A673 (cell line): ENCODE data around the gene PTTG1IP. TPM values are rescaled to one million over a fixed set of nuclear protein-coding genes. Genes with fewer than 3 reads are reported as not detected.

Source experiments
- BruUV-seq: library from RNA; stranded (reverse); fragments of 400-500 nt; replicated peaks from 2 replicates; lab custom pipeline; 2021; lab: Mats Ljungman, UMichigan
- CTCF ChIA-PET: fragments of 300-600 bp; sonication (Branson Sonifier 250); formaldehyde crosslinking; loops from one replicate; lab custom pipeline; 2022; ENCODE audit warnings: antibody characterized with exemption; lab: Charles Lee
- POLR2A ChIA-PET: fragments of 300-600 bp; sonication (Branson Sonifier 250); formaldehyde crosslinking; loops from one replicate; lab custom pipeline; 2022; ENCODE audit warnings: antibody characterized with exemption; ENCODE audit not compliant: low non-redundant PET; lab: Charles Lee
- DNase-seq: peaks from one replicate; pipeline ENCODE4 v3.0.0-alpha.2; 2015; ENCODE audit warnings: low spot score
- H3K27ac ChIP-seq: fragments of 200-600 bp; sonication (generic); 2 replicates; pipeline ENCODE4 v1.5.1; 2016; ENCODE audit warnings: mixed run types, low read depth, mild to moderate bottlenecking, mixed read lengths, antibody characterized with exemption, low read length; ENCODE audit not compliant: poor library complexity, severe bottlenecking
- H3K27me3 ChIP-seq: fragments of 200-600 bp; sonication (generic); replicated peaks from 2 replicates; pipeline ENCODE4 v1.6.1; 2017; ENCODE audit warnings: mixed run types, low read depth, mild to moderate bottlenecking, mixed read lengths, antibody characterized with exemption, low read length; ENCODE audit not compliant: insufficient read depth, poor library complexity
- H3K36me3 ChIP-seq: fragments of 200-600 bp; sonication (generic); 2 replicates; pipeline ENCODE4 v1.6.1; 2016; ENCODE audit warnings: mixed run types, mild to moderate bottlenecking, mixed read lengths, antibody characterized with exemption, low read length; ENCODE audit not compliant: insufficient read depth, poor library complexity, severe bottlenecking
- H3K4me1 ChIP-seq: fragments of 200-600 bp; sonication (generic); 2 replicates; pipeline ENCODE4 v1.6.1; 2017; ENCODE audit warnings: mixed run types, mild to moderate bottlenecking, mixed read lengths, antibody characterized with exemption, low read length; ENCODE audit not compliant: insufficient read depth, poor library complexity, severe bottlenecking
- H3K4me3 ChIP-seq: fragments of 200-600 bp; sonication (generic); 2 replicates; pipeline ENCODE4 v1.5.1; 2016; ENCODE audit warnings: low read depth, mixed run types, mild to moderate bottlenecking, mixed read lengths, low read length; ENCODE audit not compliant: poor library complexity, severe bottlenecking
- H3K9me3 ChIP-seq: fragments of 200-600 bp; sonication (generic); 2 replicates; pipeline ENCODE4 v1.6.1; 2016; ENCODE audit warnings: mixed run types, low read depth, mild to moderate bottlenecking, mixed read lengths, antibody characterized with exemption, low read length; ENCODE audit not compliant: poor library complexity, severe bottlenecking
- EZH2 ChIP-seq: fragments of 200-600 bp; sonication (generic); IDR thresholded peaks from 2 replicates; pipeline ENCODE4 v1.6.1; 2017; ENCODE audit warnings: borderline replicate concordance, low read depth, mild to moderate bottlenecking, mixed read lengths, antibody characterized with exemption, low read length; ENCODE audit not compliant: poor library complexity, severe bottlenecking
- intact Hi-C: fragments of 100-400 bp; cut with micrococcal nuclease; formaldehyde crosslinking; loops from one replicate; pipeline ENCODE4 v1.10.0; 2022; ENCODE audit not compliant: unreplicated experiment
- total RNA-seq: library from RNA; stranded (reverse); gene quantifications from 2 replicates; pipeline ENCODE4 v1.2.3, GENCODE V29; 2021
- TF ChIP-seq, protein P1 (sequence below): fragments of 300-800, 200-600 bp; sonication (generic); conservative IDR thresholded peaks from 2 replicates; pipeline ENCODE4 v1.5.1; 2017; ENCODE audit warnings: low read depth, mild to moderate bottlenecking, antibody characterized with exemption, low read length, moderate library complexity, mixed read lengths

Gene PTTG1IP
- total RNA-seq, 1 experiment from 2014 or later, result 216 TPM

DNA sequence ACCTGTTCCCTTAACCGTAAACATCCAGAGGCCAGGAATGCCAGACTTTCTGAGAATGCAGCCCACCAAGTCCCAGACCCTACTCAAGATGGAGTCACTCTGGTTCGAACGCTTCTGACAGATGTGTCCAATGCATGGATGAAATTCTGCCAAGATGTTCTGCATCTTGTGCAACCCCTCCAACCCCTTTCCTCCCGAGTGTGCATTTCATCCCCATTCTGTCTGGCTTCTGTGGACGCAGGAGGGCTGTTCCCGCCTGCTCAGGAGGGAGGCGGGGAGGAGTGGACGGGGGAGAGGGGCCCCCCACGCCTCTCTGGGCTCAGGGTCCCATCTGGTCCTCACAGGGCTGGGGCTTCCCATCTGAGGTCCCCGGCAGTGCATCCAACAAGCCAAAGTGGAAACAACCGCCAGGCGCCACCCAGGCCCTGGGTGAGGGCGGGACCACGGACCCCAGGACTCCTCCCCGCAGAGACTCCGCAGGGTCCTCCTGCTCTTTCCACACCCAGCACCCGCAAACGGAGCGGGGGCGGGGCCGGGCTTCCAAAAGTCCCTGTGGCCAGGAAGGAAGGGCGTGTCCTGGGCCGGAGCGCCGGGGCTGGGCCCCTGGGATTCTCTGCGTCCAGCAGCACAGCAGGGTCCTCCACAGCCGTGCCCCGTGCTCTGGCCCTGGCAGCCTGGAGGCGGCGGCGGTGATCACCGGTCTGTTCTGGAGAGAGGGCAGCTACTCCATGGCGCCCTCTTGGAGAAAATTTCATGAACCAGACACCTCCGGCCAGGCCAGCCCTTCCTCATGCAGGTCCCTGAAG lies 27.9 kb downstream of the PTTG1IP start:
- Histone ChIP-seq H3K36me3 (peaks cover 20% of the 10 kb centered on the region), H3K27ac (peak overlapping the region; percentile 13), H3K27me3 (no peaks in the 10 kb centered on the region), H3K9me3 (no peaks in the 10 kb centered on the region), H3K4me3 (peak overlapping the region; percentile 34), H3K4me1 (peaks cover 10% of the 10 kb centered on the region)
- CTCF ChIA-PET, result no interaction called here
- no TSS peak for BruUV-seq
- POLR2A ChIA-PET, result no interaction called here
- intact Hi-C loops, result no loop called here
- no peak for TF ChIP-seq EZH2
- TF ChIP-seq, protein P1, sequence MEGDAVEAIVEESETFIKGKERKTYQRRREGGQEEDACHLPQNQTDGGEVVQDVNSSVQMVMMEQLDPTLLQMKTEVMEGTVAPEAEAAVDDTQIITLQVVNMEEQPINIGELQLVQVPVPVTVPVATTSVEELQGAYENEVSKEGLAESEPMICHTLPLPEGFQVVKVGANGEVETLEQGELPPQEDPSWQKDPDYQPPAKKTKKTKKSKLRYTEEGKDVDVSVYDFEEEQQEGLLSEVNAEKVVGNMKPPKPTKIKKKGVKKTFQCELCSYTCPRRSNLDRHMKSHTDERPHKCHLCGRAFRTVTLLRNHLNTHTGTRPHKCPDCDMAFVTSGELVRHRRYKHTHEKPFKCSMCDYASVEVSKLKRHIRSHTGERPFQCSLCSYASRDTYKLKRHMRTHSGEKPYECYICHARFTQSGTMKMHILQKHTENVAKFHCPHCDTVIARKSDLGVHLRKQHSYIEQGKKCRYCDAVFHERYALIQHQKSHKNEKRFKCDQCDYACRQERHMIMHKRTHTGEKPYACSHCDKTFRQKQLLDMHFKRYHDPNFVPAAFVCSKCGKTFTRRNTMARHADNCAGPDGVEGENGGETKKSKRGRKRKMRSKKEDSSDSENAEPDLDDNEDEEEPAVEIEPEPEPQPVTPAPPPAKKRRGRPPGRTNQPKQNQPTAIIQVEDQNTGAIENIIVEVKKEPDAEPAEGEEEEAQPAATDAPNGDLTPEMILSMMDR, result peak; percentile 54
- DNase-seq, result peak; percentile 71

DNA sequence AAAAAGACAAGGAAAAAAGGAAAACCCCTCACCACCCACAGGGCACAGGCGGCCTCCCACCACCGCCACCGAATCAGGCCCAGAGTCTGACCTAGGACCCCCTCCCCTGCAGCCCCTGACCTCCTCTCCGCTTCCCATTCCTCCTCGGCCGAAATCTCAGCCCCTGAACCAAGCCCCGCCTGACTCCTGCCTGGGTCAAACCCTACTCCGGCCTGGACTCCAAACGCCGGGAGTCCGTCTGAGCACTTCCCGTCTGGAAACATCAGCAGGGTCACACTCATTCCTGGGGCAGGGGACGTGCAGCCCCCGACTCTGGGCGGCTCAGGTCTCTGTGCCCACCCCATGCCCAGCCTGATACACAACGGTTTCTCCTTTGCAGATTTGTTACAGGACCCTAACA lies 29.2 kb downstream of the PTTG1IP start:
- no TSS peak for BruUV-seq
- no peaks in the 10 kb centered on the region for H3K27me3 ChIP-seq
- ChIA-PET POLR2A (no interaction called here), CTCF (no interaction called here)
- DNase-seq, result no peak
- no peak overlapping the region for H3K4me3 ChIP-seq
- peaks cover 10% of the 10 kb centered on the region for H3K4me1 ChIP-seq
- no peaks in the 10 kb centered on the region for H3K9me3 ChIP-seq
- TF ChIP-seq, protein P1, result no peak
- no peak for TF ChIP-seq EZH2
- intact Hi-C loops, result no loop called here
- peaks cover 6% of the 10 kb centered on the region for H3K36me3 ChIP-seq
- H3K27ac ChIP-seq, result no peak overlapping the region

DNA sequence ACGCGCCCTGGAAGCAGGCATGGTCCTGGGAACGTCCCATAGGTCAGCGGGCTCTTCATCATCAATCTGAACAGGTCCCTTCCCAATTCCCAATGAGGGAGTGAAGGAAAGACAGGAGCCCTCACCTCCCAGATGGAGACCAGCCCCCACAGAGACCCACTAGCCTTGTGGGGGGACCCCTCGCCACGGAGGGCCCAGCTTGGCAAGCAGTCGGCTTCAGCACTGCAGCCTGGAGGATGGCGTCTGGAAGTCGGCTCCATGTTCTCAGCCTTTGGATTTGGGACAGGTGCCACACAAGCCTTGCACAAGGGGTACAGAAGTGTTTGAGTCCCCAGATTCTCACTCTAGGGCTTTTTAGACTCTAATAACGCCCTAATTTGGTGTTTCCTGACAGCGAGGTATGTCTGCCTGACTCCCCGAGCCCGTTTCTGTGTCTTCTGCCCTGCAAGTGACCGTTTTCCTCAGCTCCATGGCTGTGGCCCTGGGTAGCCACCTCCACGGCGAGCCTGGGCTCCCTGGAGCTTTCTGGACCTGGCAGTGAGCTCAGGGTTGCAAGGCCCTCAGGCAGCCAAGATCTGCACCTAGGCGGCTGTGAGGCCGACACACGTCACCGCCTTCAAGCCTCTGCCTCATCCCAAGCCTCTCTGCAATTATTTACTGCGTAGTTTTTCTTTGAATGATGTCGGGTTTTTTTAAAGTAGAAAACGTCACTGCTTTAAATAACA lies 30.6 kb downstream of the PTTG1IP start:
- no peak overlapping the region for H3K4me3 ChIP-seq
- no peak for DNase-seq
- H3K9me3 ChIP-seq, result no peaks in the 10 kb centered on the region
- H3K27ac ChIP-seq, result no peak overlapping the region
- intact Hi-C loops, result no loop called here
- peaks cover 10% of the 10 kb centered on the region for H3K4me1 ChIP-seq
- CTCF ChIA-PET, result no interaction called here
- BruUV-seq, result no TSS peak
- TF ChIP-seq, protein P1, result no peak
- TF ChIP-seq EZH2, result no peak
- H3K36me3 ChIP-seq, result no peaks in the 10 kb centered on the region
- POLR2A ChIA-PET, result no interaction called here
- H3K27me3 ChIP-seq, result no peaks in the 10 kb centered on the region
